Astrocyte of the spinal cord (primary cell): ENCODE data around the gene RECQL5.

Experiments used
- DNase-seq: peaks from one replicate; pipeline ENCODE4 v3.0.0; 2011; ENCODE audit warnings: low read depth, low spot score
- H3K4me3 ChIP-seq: 2 replicates; pipeline ENCODE4 v1.5.1; 2011; ENCODE audit warnings: low read depth, mild to moderate bottlenecking, low read length, moderate library complexity
- in situ Hi-C: cut with HindIII; loops from 2 replicates; pipeline ENCODE4 v1.10.0; 2017; ENCODE audit warnings: low sequenced_read_pairs
- TF ChIP-seq, protein P1 (sequence below): IDR thresholded peaks from 2 replicates; pipeline ENCODE4 v1.5.1; 2012; ENCODE audit warnings: low read depth, mild to moderate bottlenecking, low read length, inconsistent platforms

RECQL5 gene

DNA sequence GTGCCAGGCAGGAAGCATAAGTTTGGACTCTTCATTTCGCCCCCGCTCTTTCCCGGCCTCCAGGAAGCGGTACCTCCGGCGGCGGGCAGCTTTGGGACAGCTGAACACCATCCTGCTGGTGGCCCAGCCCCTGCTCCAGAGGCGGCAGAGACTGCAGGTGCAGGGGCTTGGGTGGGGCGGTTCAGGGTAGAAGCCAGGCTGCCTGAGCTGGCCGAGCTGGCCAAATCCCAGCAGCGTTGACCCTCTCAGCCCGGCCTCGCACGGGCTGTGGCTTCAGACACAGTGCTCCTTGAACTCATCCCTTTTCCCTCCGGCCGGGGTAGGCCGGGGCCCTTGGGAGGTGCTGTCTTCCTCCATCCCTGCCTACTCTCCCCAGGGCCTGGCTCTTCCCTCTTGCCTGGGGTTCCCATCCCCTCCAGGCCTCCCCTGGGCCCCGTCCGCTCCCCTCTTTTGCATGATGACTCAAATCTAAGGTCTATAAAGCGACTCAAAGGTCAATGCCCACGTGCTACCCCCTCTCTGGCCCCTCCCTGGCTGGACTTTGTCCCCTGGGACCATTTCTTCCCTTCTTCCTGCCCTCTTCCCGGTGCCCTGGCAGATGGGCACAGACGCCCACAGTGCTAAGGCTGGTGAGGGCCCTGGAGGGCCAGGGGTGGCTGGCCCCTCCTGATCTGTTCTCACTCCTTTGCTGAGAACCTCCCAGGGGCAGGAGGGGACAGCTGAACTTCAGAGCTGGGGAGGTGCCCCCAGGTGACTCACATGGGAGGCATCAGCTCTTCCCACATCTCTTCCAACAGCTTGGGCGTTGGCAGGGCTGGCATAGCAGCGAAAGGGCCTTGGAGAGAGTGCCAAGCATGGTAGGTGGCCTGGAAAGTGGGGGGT is 56.6 kb downstream of the RECQL5 start:
- H3K4me3 ChIP-seq: no peak overlapping the region
- DNase-seq: no peak
- in situ Hi-C loops: no loop called here
- TF ChIP-seq, protein P1, sequence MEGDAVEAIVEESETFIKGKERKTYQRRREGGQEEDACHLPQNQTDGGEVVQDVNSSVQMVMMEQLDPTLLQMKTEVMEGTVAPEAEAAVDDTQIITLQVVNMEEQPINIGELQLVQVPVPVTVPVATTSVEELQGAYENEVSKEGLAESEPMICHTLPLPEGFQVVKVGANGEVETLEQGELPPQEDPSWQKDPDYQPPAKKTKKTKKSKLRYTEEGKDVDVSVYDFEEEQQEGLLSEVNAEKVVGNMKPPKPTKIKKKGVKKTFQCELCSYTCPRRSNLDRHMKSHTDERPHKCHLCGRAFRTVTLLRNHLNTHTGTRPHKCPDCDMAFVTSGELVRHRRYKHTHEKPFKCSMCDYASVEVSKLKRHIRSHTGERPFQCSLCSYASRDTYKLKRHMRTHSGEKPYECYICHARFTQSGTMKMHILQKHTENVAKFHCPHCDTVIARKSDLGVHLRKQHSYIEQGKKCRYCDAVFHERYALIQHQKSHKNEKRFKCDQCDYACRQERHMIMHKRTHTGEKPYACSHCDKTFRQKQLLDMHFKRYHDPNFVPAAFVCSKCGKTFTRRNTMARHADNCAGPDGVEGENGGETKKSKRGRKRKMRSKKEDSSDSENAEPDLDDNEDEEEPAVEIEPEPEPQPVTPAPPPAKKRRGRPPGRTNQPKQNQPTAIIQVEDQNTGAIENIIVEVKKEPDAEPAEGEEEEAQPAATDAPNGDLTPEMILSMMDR: no peak

DNA sequence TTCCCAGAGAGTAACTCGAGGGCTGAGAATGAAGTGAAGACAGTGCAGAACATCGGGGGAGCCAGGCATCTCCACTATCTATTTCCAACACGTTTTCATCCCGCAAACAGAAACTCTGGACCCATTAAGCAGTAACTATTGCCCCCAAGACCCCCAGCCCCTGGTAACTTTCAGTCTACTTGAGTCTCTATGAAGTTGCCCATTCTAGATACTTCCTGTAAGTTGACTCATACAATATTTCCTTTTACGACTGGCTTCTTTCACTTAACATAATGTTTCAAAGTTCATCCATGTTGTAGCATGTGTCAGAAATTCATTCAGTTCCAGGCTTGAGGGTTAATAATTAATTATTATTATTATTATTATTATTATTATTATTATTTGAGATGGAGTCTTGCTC is 59.9 kb downstream of the RECQL5 start:
- no peak overlapping the region for H3K4me3 ChIP-seq
- no peak for DNase-seq
- in situ Hi-C loops: no loop called here
- TF ChIP-seq, protein P1: no peak

DNA sequence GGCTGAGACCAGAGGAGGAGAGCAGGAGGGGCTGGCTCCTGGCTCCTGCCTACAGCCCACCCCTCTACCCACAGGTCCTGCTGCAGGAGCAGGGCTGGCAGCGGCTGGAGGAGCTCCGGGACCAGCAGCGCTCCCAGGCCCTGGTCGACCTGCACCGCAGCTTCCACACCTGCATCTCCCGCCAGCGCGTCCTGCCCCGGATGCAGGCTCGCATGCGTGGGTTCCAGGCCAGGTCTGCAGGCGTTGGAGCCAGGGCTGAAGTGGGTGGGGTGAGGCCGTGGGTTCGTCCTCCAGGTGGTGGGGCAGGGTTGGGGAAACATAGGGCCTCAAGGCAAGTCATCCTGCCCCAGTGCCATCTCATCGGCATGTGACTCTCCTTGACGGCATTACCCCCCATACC is 61.2 kb downstream of the RECQL5 start:
- TF ChIP-seq, protein P1: no peak
- no peak for DNase-seq
- in situ Hi-C loops: no loop called here
- no peak overlapping the region for H3K4me3 ChIP-seq

DNA sequence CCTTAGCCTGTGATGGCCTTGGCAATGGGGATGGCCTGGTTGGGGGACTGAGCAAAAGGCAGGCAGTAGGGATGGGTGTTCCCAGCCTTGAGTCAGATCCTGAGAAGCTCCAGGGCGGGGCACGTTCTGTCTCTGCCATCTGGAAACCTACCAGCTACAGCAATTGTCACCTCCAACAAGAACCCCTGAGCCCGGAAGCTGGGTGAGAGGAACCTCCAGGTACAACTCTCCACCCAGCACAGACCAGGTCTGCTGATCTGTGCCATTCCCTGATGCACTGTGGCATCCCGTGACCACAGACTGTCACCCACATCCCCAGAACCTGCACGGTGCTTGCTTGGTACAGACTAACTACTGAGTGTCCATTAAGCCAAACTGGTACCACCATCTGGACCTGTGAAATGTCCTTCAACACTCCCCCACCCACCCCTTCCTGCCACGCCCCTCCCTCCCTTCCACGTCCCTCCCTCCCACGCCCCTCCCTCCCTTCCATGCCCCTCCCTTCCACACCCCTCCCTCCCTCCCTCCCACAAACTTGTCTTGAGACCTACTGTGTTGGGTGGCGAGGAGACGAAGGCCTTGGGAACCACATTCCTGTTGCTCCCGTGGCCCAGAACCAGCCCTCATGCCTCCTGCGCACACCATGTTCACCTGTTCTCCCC is 62.8 kb downstream of the RECQL5 start:
- in situ Hi-C loops: no loop called here
- TF ChIP-seq, protein P1: no peak
- H3K4me3 ChIP-seq: no peak overlapping the region
- no peak for DNase-seq

DNA sequence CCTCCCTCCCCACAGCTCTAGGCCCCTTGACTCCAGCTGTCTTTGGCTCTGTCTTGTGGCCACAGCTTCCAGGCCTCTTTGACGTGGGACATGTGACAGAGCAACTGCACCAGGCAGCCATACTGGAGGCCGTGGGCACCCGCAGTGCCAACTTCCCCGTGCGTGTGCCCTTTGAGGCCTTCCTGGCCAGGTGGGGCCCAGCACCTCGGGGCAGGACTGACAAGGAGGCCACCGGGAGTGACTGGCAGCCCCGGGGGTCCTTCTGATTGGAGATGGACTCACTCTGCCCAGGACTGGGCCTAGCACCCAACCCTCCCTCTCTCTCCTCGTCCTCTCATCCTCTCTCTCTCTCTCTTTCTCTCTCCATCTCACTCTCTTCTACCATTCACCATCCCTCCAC is 63.8 kb downstream of the RECQL5 start:
- no peak overlapping the region for H3K4me3 ChIP-seq
- no peak for DNase-seq
- TF ChIP-seq, protein P1: no peak
- in situ Hi-C loops: no loop called here

DNA sequence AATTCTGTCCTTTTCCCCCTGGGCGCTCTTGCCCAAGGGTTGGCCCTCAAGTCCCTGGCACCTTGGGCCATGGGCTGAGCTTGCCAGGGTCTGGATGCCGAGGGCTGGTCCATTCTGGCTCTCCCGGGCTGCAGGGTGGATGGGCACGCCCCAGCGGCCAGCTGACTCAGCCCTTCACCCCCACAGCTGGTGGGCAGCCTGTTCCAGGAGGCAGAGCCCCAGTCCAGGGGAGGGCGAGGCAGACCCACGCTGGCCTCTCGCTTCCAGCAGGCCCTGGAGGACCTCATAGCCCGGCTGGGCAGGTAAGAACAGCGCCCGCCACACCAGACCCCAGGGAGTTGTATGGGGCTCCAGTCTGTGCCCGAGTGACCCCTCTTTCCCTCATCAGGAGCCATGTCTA is 64.3 kb downstream of the RECQL5 start:
- no peak overlapping the region for H3K4me3 ChIP-seq
- TF ChIP-seq, protein P1: no peak
- in situ Hi-C loops: no loop called here

More for the DNA sequence above, 64.3 kb downstream of the RECQL5 start:
- no peak for DNase-seq
